Caco-2 (cell line): ENCODE results near the gene MRGPRD. TPM values are rescaled to one million over a fixed set of nuclear protein-coding genes. Genes with fewer than 3 reads are reported as not detected.
A peak's percentile ranks its signal among the peaks of the same experiment; 100 is the strongest.

Experiments used
- BruUV-seq: library from RNA; stranded (reverse); fragments of 400-500 nt; replicated peaks from 2 replicates; lab custom pipeline; 2021; lab: Mats Ljungman, UMichigan
- CTCF ChIA-PET: fragments of 300-600 bp; sonication (Branson Sonifier 250); formaldehyde crosslinking; loops from one replicate; lab custom pipeline; 2022; ENCODE audit warnings: antibody characterized with exemption; lab: Charles Lee
- POLR2A ChIA-PET: fragments of 300-600 bp; sonication (Branson Sonifier 250); formaldehyde crosslinking; loops from one replicate; lab custom pipeline; 2022; ENCODE audit warnings: antibody characterized with exemption; lab: Charles Lee
- DNase-seq, 2 experiments: peaks; one replicate each; pipeline versions ENCODE4 v3.0.0 to v3.0.0-alpha.2; 2020 to 2022
- H3K27me3 ChIP-seq: replicated peaks from 2 replicates; pipeline ENCODE4 v1.6.0; 2011; ENCODE audit warnings: low read length; ENCODE audit not compliant: control insufficient read depth, insufficient read depth
- H3K36me3 ChIP-seq: 2 replicates; pipeline ENCODE4 v1.5.1; 2011; ENCODE audit warnings: low read length; ENCODE audit not compliant: control insufficient read depth, insufficient read depth
- H3K4me1 ChIP-seq: fragments of 250-450 bp; sonication (Bioruptor Pico); 2 replicates; pipeline ENCODE4 v1.5.1; 2020; ENCODE audit warnings: mild to moderate bottlenecking
- H3K4me3 ChIP-seq: 2 replicates; pipeline ENCODE4 v1.5.1; 2011; ENCODE audit warnings: low read depth, mild to moderate bottlenecking, control low read depth, low read length
- H3K9me3 ChIP-seq: fragments of 250-450 bp; sonication (Bioruptor Pico); 2 replicates; pipeline ENCODE4 v1.5.1; 2020; ENCODE audit warnings: mild to moderate bottlenecking, moderate library complexity
- H3K27ac Mint-ChIP-seq: one replicate; pipeline ENCODE4 v1.8.0; 2022; ENCODE audit warnings: mixed read lengths; ENCODE audit not compliant: unreplicated experiment
- H3K27me3 Mint-ChIP-seq: one replicate; pipeline ENCODE4 v1.8.0; 2022; ENCODE audit warnings: mixed read lengths; ENCODE audit not compliant: insufficient read depth, unreplicated experiment
- H3K36me3 Mint-ChIP-seq: one replicate; pipeline ENCODE4 v1.8.0; 2022; ENCODE audit warnings: mild to moderate bottlenecking, mixed read lengths; ENCODE audit not compliant: insufficient read depth, unreplicated experiment
- H3K4me1 Mint-ChIP-seq: one replicate; pipeline ENCODE4 v1.8.0; 2022; ENCODE audit warnings: low read depth, mixed read lengths; ENCODE audit not compliant: unreplicated experiment
- H3K4me3 Mint-ChIP-seq: one replicate; pipeline ENCODE4 v1.8.0; 2022; ENCODE audit warnings: mild to moderate bottlenecking, moderate library complexity, mixed read lengths; ENCODE audit not compliant: unreplicated experiment
- H3K9me3 Mint-ChIP-seq: one replicate; pipeline ENCODE4 v1.8.0; 2022; ENCODE audit warnings: mixed read lengths; ENCODE audit not compliant: unreplicated experiment
- CTCF ChIP-seq, 2 experiments: fragments of 200-600 bp in 1 of 2; IDR thresholded peaks; 1 replicate in 1 of 2; 2 replicates in 1 of 2; pipeline versions ENCODE4 v1.5.1 to v1.8.0; 2011 to 2022; ENCODE audit warnings: antibody characterized with exemption in 1 of 2, control low read depth in 1 of 2, inconsistent platforms in 1 of 2, low read depth in 1 of 2, low read length in 1 of 2, mild to moderate bottlenecking in 1 of 2, moderate library complexity in 1 of 2; ENCODE audit not compliant: insufficient read depth in 1 of 2, severe bottlenecking in 1 of 2, unreplicated experiment in 1 of 2
- intact Hi-C: fragments of 100-400 bp; cut with micrococcal nuclease; formaldehyde crosslinking; loops from one replicate; pipeline ENCODE4 v1.10.0; 2022; ENCODE audit not compliant: unreplicated experiment
- total RNA-seq: library from RNA; stranded (reverse); gene quantifications from 2 replicates; pipeline ENCODE4 v1.2.3, GENCODE V29; 2022

MRGPRD gene
- total RNA-seq, 1 experiment from 2014 or later, result not detected

- peaks cover 6% of the 10 kb centered on the region for H3K36me3 Mint-ChIP-seq
- no peaks in the 10 kb centered on the region for H3K4me1 Mint-ChIP-seq
- Histone ChIP-seq H3K4me3 (no peak overlapping the region), H3K27me3 (no peaks in the 10 kb centered on the region), H3K36me3 (no peaks in the 10 kb centered on the region), H3K4me1 (peaks cover 17% of the 10 kb centered on the region), H3K9me3 (no peaks in the 10 kb centered on the region)
- ChIA-PET POLR2A (no interaction called here), CTCF (no interaction called here)
- intact Hi-C loops, result no loop called here
- no peak for DNase-seq
- no peaks in the 10 kb centered on the region for H3K27me3 Mint-ChIP-seq
- peaks cover 10% of the 10 kb centered on the region for H3K9me3 Mint-ChIP-seq
- BruUV-seq, result no TSS peak
- H3K4me3 Mint-ChIP-seq, result no peak overlapping the region
- no peak overlapping the region for H3K27ac Mint-ChIP-seq
- TF ChIP-seq CTCF (IDR thresholded peaks at IDR 0.05; ENCODE audit: insufficient read depth in 1 of 2, low read depth in 1 of 2, low read length in 1 of 2, severe bottlenecking in 1 of 2, unreplicated experiment in 1 of 2), result no peak
These were observed 37.2 kb upstream of the MRGPRD start for GRCh38 chr11:69017951-69018350.

- Histone ChIP-seq H3K9me3 (no peaks in the 10 kb centered on the region), H3K27me3 (no peaks in the 10 kb centered on the region), H3K4me1 (peaks cover 22% of the 10 kb centered on the region), H3K36me3 (no peaks in the 10 kb centered on the region), H3K4me3 (no peak overlapping the region)
- peaks cover 6% of the 10 kb centered on the region for H3K36me3 Mint-ChIP-seq
- no peak for TF ChIP-seq CTCF (IDR thresholded peaks at IDR 0.05; ENCODE audit: insufficient read depth in 1 of 2, low read depth in 1 of 2, low read length in 1 of 2, severe bottlenecking in 1 of 2, unreplicated experiment in 1 of 2)
- peaks cover 10% of the 10 kb centered on the region for H3K9me3 Mint-ChIP-seq
- intact Hi-C loops, result no loop called here
- H3K4me3 Mint-ChIP-seq, result no peak overlapping the region
- H3K27me3 Mint-ChIP-seq, result no peaks in the 10 kb centered on the region
- ChIA-PET POLR2A (no interaction called here), CTCF (no interaction called here)
- DNase-seq, result no peak
- BruUV-seq, result no TSS peak
- no peaks in the 10 kb centered on the region for H3K4me1 Mint-ChIP-seq
- no peak overlapping the region for H3K27ac Mint-ChIP-seq
These were observed 34.2 kb upstream of the MRGPRD start for GRCh38 chr11:69014898-69015549.

GRCh38 chr11:69014084-69014851, 33.5 kb upstream of the MRGPRD start:
- peaks cover 6% of the 10 kb centered on the region for H3K36me3 Mint-ChIP-seq
- peak in 1 of 2 experiments; percentile 38 for DNase-seq
- TF ChIP-seq CTCF (IDR thresholded peaks at IDR 0.05; ENCODE audit: insufficient read depth in 1 of 2, low read depth in 1 of 2, low read length in 1 of 2, severe bottlenecking in 1 of 2, unreplicated experiment in 1 of 2), result no peak
- H3K4me3 ChIP-seq, result no peak overlapping the region
- ChIA-PET CTCF (interaction anchor here (0.7 kb wide), 1 partner anchor 110 kb away, joined by 8 read pairs; the partner anchor contains the start of gene IGHMBP2), POLR2A (no interaction called here)
- H3K27ac Mint-ChIP-seq, result no peak overlapping the region
- BruUV-seq, result no TSS peak
- H3K4me3 Mint-ChIP-seq, result no peak overlapping the region
- H3K27me3 Mint-ChIP-seq, result no peaks in the 10 kb centered on the region
- peaks cover 2% of the 10 kb centered on the region for H3K4me1 Mint-ChIP-seq
- H3K9me3 Mint-ChIP-seq, result peaks cover 10% of the 10 kb centered on the region
- H3K36me3 ChIP-seq, result no peaks in the 10 kb centered on the region
- peaks cover 28% of the 10 kb centered on the region for H3K4me1 ChIP-seq
- intact Hi-C loops, result no loop called here
- H3K9me3 ChIP-seq, result no peaks in the 10 kb centered on the region
- H3K27me3 ChIP-seq, result no peaks in the 10 kb centered on the region
